H1 (cell line): ENCODE data around the gene BTN2A1. TPM values are rescaled to one million over a fixed set of nuclear protein-coding genes. Genes with fewer than 3 reads are reported as not detected.

Source experiments
- CHD7 ChIP-seq: fragments of 300-600 bp; sonication (generic); IDR thresholded peaks from 2 replicates; pipeline ENCODE4 v1.7.1; 2012; ENCODE audit warnings: low read length, moderate library complexity, mild to moderate bottlenecking, inconsistent platforms; ENCODE audit not compliant: insufficient replicate concordance
- HDAC6 ChIP-seq: IDR thresholded peaks from one replicate; pipeline ENCODE4 v1.7.1; 2012; ENCODE audit warnings: low read depth, mild to moderate bottlenecking, inconsistent platforms, low read length, moderate library complexity
- JUND ChIP-seq: IDR thresholded peaks from 2 replicates; pipeline ENCODE4 v1.6.1; 2011; ENCODE audit warnings: mild to moderate bottlenecking, improper control_type of control experiment, low read length
- SRF ChIP-seq: IDR thresholded peaks from 2 replicates; pipeline ENCODE4 v1.6.1; 2011; ENCODE audit warnings: mild to moderate bottlenecking, low read depth, low read length, moderate library complexity
- polyA plus RNA-seq, 7 experiments: library from polyadenylated mRNA; depleted of rRNA in 3 of 7; stranded (reverse) in 5 of 7; unstranded in 2 of 7; fragments of >200 nt in 5 of 7; fragments of 200-250 nt in 2 of 7; gene quantifications; 1 replicate in 5 of 7; 2 replicates in 1 of 7; 4 replicates in 1 of 7; pipeline versions ENCODE4 v1.2.1 to v1.2.3, GENCODE V29; 2011 to 2013; ENCODE audit warnings: missing spikeins in 2 of 7, mixed read lengths in 2 of 7
- total RNA-seq: library from RNA; stranded (reverse); fragmentation: NEBNext Ultra II Directional; extraction: Animal tissue kit (Norgen Biotek cat#: 25700); gene quantifications from 2 replicates; pipeline ENCODE4 v1.2.1, GENCODE V29; 2021

BTN2A1 gene
- total and polyA plus RNA-seq, 2 of the 8 experiments (the other 6 are each of a cell fraction or from before 2014, with no cell fraction given), result 8.7 to 11.0 TPM

- TF ChIP-seq CHD7, result no peak
- no peak for TF ChIP-seq JUND
- TF ChIP-seq HDAC6, result no peak
- TF ChIP-seq SRF, result no peak
- TF ChIP-seq, all 59 proteins: peak for 0
Observed at GRCh38 chr6:26494117-26494516, 36.4 kb downstream of the BTN2A1 start (continued).
